PC-3 (cell line): ENCODE results near the gene NDUFAF8. TPM values are rescaled to one million over a fixed set of nuclear protein-coding genes. Genes with fewer than 3 reads are reported as not detected.

Experiments used
- ATAC-seq: fragments of 200-7000 bp; cut with Tn5 transposase; 2 replicates; pipeline ENCODE4 v1.9.1; 2020; ENCODE audit warnings: mild to moderate bottlenecking, moderate library complexity
- BruUV-seq: library from RNA; stranded (reverse); fragments of 400-500 nt; replicated peaks from 2 replicates; lab custom pipeline; 2021; lab: Mats Ljungman, UMichigan
- CTCF ChIA-PET: fragments of 300-600 bp; sonication (Branson Sonifier 250); formaldehyde crosslinking; loops from one replicate; lab custom pipeline; 2022; ENCODE audit warnings: antibody characterized with exemption; lab: Charles Lee
- POLR2A ChIA-PET: fragments of 300-600 bp; sonication (Branson Sonifier 250); formaldehyde crosslinking; loops from one replicate; lab custom pipeline; 2022; ENCODE audit warnings: antibody characterized with exemption; ENCODE audit not compliant: unreplicated experiment; lab: Charles Lee
- DNase-seq: peaks from one replicate; pipeline ENCODE4 v3.0.0-alpha.2; 2015
- H2AFZ ChIP-seq: fragments of 300-600 bp; sonication (generic); 2 replicates; pipeline ENCODE4 v1.6.0; 2016; ENCODE audit warnings: antibody characterized with exemption, low read length
- H3F3A ChIP-seq: fragments of 300-600 bp; sonication (generic); one replicate; pipeline ENCODE4 v1.6.0; 2017; ENCODE audit warnings: antibody characterized with exemption, low read length, control low read depth, mild to moderate bottlenecking; ENCODE audit not compliant: unreplicated experiment
- H3K27ac ChIP-seq: fragments of 300-600 bp; sonication (generic); 2 replicates; pipeline ENCODE4 v1.5.1; 2016; ENCODE audit warnings: mild to moderate bottlenecking, low read length
- H3K27me3 ChIP-seq: fragments of 300-600 bp; sonication (generic); 2 replicates; pipeline ENCODE4 v1.6.1; 2016; ENCODE audit warnings: low read length, mixed read lengths
- H3K36me3 ChIP-seq: fragments of 300-600 bp; sonication (generic); 2 replicates; pipeline ENCODE4 v1.6.1; 2016; ENCODE audit warnings: low read depth, mixed run types, low read length, mixed read lengths
- H3K4me1 ChIP-seq: fragments of 300-600 bp; sonication (generic); 2 replicates; pipeline ENCODE4 v1.5.1; 2016; ENCODE audit warnings: low read length; ENCODE audit not compliant: insufficient read depth
- H3K4me2 ChIP-seq: fragments of 300-600 bp; sonication (generic); 2 replicates; pipeline ENCODE4 v1.6.0; 2016; ENCODE audit warnings: low read length
- H3K4me3 ChIP-seq: fragments of 300-600 bp; sonication (generic); 2 replicates; pipeline ENCODE4 v1.5.1; 2016; ENCODE audit warnings: mild to moderate bottlenecking, low read length, mixed read lengths
- H3K79me2 ChIP-seq: fragments of 300-600 bp; sonication (generic); 2 replicates; pipeline ENCODE4 v1.6.1; 2017; ENCODE audit warnings: low read length, mixed read lengths
- H3K9ac ChIP-seq: fragments of 300-600 bp; sonication (generic); 2 replicates; pipeline ENCODE4 v1.6.0; 2016; ENCODE audit warnings: mild to moderate bottlenecking, low read length
- H3K9me2 ChIP-seq: fragments of 300-600 bp; sonication (generic); replicated peaks from 2 replicates; pipeline ENCODE4 v1.6.1; 2016; ENCODE audit warnings: mixed run types, low read length, mixed read lengths
- H3K9me3 ChIP-seq: fragments of 300-600 bp; sonication (generic); 2 replicates; pipeline ENCODE4 v1.6.1; 2016; ENCODE audit warnings: low read length, mixed read lengths
- H4K20me1 ChIP-seq: fragments of 300-600 bp; sonication (generic); 2 replicates; pipeline ENCODE4 v1.6.1; 2016; ENCODE audit warnings: low read length, mixed read lengths
- CTCF ChIP-seq: fragments of 300-600 bp; sonication (generic); conservative IDR thresholded peaks from 2 replicates; pipeline ENCODE4 v1.5.1; 2017; ENCODE audit warnings: antibody characterized with exemption, low read depth, mild to moderate bottlenecking, low read length
- EZH2 ChIP-seq: fragments of 300-600 bp; sonication (generic); IDR thresholded peaks from one replicate; pipeline ENCODE4 v1.6.1; 2017; ENCODE audit warnings: antibody characterized with exemption, mild to moderate bottlenecking, low read length; ENCODE audit not compliant: unreplicated experiment
- EZH2phosphoT487 ChIP-seq: fragments of 300-600 bp; sonication (generic); IDR thresholded peaks from 2 replicates; pipeline ENCODE4 v1.6.1; 2018; ENCODE audit warnings: mild to moderate bottlenecking, antibody characterized with exemption, low read length, borderline replicate concordance
- intact Hi-C: fragments of 100-400 bp; cut with micrococcal nuclease; formaldehyde crosslinking; loops from 2 replicates; pipeline ENCODE4 v1.9.0; 2023
- total RNA-seq: library from RNA; depleted of rRNA; stranded (reverse); fragments of >200 nt; gene quantifications from 2 replicates; pipeline ENCODE4 v1.2.3, GENCODE V29; 2014

Gene NDUFAF8
- total RNA-seq, 1 experiment from 2014 or later: 125 TPM

- H4K20me1 ChIP-seq: no peaks in the 10 kb centered on the region
- no peak overlapping the region for H2AFZ ChIP-seq
- no peak for TF ChIP-seq EZH2
- no peak for TF ChIP-seq CTCF
- TF ChIP-seq EZH2phosphoT487: no peak
- H3K4me1 ChIP-seq: no peaks in the 10 kb centered on the region
- POLR2A ChIA-PET: no interaction called here
- H3K4me2 ChIP-seq: no peak overlapping the region
- intact Hi-C loops: no loop called here
- H3F3A ChIP-seq: no peaks in the 10 kb centered on the region
- ATAC-seq: no peak
- no peak overlapping the region for H3K9ac ChIP-seq
- BruUV-seq: no TSS peak
- peaks cover 62% of the 10 kb centered on the region for H3K79me2 ChIP-seq
- no peaks in the 10 kb centered on the region for H3K9me2 ChIP-seq
- CTCF ChIA-PET: no interaction called here
- H3K9me3 ChIP-seq: no peaks in the 10 kb centered on the region
- H3K27ac ChIP-seq: no peak overlapping the region
- H3K36me3 ChIP-seq: peaks cover 5% of the 10 kb centered on the region; the same call in 1 of the 2 replicates
- no peak for DNase-seq
- no peaks in the 10 kb centered on the region for H3K27me3 ChIP-seq
- no peak overlapping the region for H3K4me3 ChIP-seq
Observed at GRCh38 chr17:81285894-81286293, 46.8 kb downstream of the NDUFAF8 start.

- no peaks in the 10 kb centered on the region for H3K9me3 ChIP-seq
- H3K4me2 ChIP-seq: no peak overlapping the region
- H3F3A ChIP-seq: no peaks in the 10 kb centered on the region
- peaks cover 5% of the 10 kb centered on the region; the same call in 1 of the 2 replicates for H3K36me3 ChIP-seq
- H2AFZ ChIP-seq: no peak overlapping the region
- CTCF ChIA-PET: no interaction called here
- H3K27me3 ChIP-seq: no peaks in the 10 kb centered on the region
- POLR2A ChIA-PET: no interaction called here
- no peak overlapping the region for H3K4me3 ChIP-seq
- no peak overlapping the region for H3K9ac ChIP-seq
- peaks cover 69% of the 10 kb centered on the region for H3K79me2 ChIP-seq
- ATAC-seq (no peak), DNase-seq (no peak)
- no peak overlapping the region for H3K27ac ChIP-seq
- TF ChIP-seq CTCF: no peak
- no peak for TF ChIP-seq EZH2
- TF ChIP-seq EZH2phosphoT487: no peak
- no TSS peak for BruUV-seq
- intact Hi-C loops: no loop called here
- no peaks in the 10 kb centered on the region for H3K4me1 ChIP-seq
- H3K9me2 ChIP-seq: no peaks in the 10 kb centered on the region
- H4K20me1 ChIP-seq: no peaks in the 10 kb centered on the region
Observed at GRCh38 chr17:81286491-81287145, 47.5 kb downstream of the NDUFAF8 start.

GRCh38 chr17:81287152-81287551 is 48.0 kb downstream of the NDUFAF8 start:
- no peak for DNase-seq
- ChIA-PET CTCF (no interaction called here), POLR2A (no interaction called here)
- no peak overlapping the region for H3K9ac ChIP-seq
- no peaks in the 10 kb centered on the region for H3K9me3 ChIP-seq
- no peak for ATAC-seq
- no peak overlapping the region for H3K4me2 ChIP-seq
- H3K4me1 ChIP-seq: no peaks in the 10 kb centered on the region
- intact Hi-C loops: no loop called here
- no peak overlapping the region for H3K4me3 ChIP-seq
- no peak overlapping the region for H2AFZ ChIP-seq
- no peaks in the 10 kb centered on the region for H4K20me1 ChIP-seq
- TF ChIP-seq CTCF: no peak
- TF ChIP-seq EZH2phosphoT487: no peak
- no peak for TF ChIP-seq EZH2
- H3K27ac ChIP-seq: no peak overlapping the region
- peaks cover 71% of the 10 kb centered on the region for H3K79me2 ChIP-seq
- no peaks in the 10 kb centered on the region for H3K9me2 ChIP-seq
- BruUV-seq: no TSS peak
- H3K36me3 ChIP-seq: peaks cover 5% of the 10 kb centered on the region; the same call in 1 of the 2 replicates
- no peaks in the 10 kb centered on the region for H3F3A ChIP-seq
- H3K27me3 ChIP-seq: no peaks in the 10 kb centered on the region
